ENCODE data around the gene KLHL40.

GRCh38 chr3:42638339-42638842, 46.9 kb upstream of the KLHL40 start:
- no peak for TF ChIP-seq CTCF (IDR thresholded peaks at IDR 0.05; ENCODE audit: low read depth, low read length)
- TF ChIP-seq MAX (IDR thresholded peaks at IDR 0.05; ENCODE audit: low read depth, low read length), result no peak

All from NB4 (cell line).